Measurements from ENCODE around the gene RHEBL1.

The RHEBL1 gene

GRCh38 chr12:49046129-49046895 is 23.5 kb downstream of the RHEBL1 start:
- ChIA-PET CTCF (interaction anchor here (1.1 to 12.3 kb wide), 6 partner anchors 9 to 52 kb away, joined by 3 to 203 read pairs (median 6); no protein-coding TSS in a partner anchor), POLR2A (interaction anchor here (0.7 kb wide), 1 partner anchor 85 kb away, joined by 7 read pairs; the partner anchor contains the start of gene TUBA1B)
- DNase-seq (ENCODE audit: extremely low spot score): no peak
- TF ChIP-seq CTCF (IDR thresholded peaks at IDR 0.05; ENCODE audit: control extremely low read depth, extremely low read depth, low read depth, missing control alignments): no peak

- no peak for DNase-seq (ENCODE audit: extremely low spot score)
- ChIA-PET CTCF (interaction anchor here (1.1 to 12.3 kb wide), 12 partner anchors 10 to 87 kb away, joined by 3 to 203 read pairs (median 6); partner anchors contain the start of gene ARF3), POLR2A (interaction anchor here (1.4 kb wide), 1 partner anchor 13 kb away, joined by 3 read pairs; no protein-coding TSS in a partner anchor)
- no peak for TF ChIP-seq CTCF (IDR thresholded peaks at IDR 0.05; ENCODE audit: control extremely low read depth, extremely low read depth, low read depth, missing control alignments)
Observed at GRCh38 chr12:49044660-49045059, 25.1 kb downstream of the RHEBL1 start.

GRCh38 chr12:49043856-49044258 is 25.9 kb downstream of the RHEBL1 start:
- CTCF ChIA-PET: interaction anchor here (0.8 to 12.3 kb wide), 19 partner anchors 8 to 87 kb away, joined by 3 to 203 read pairs (median 5); partner anchors contain the start of genes ARF3, KMT2D and WNT1
- peak; percentile 81 for TF ChIP-seq CTCF (IDR thresholded peaks at IDR 0.05; ENCODE audit: control extremely low read depth, extremely low read depth, low read depth, missing control alignments)
- peak; percentile 85 for DNase-seq (ENCODE audit: extremely low spot score)
- POLR2A ChIA-PET: interaction anchor here (0.9 to 1.4 kb wide), 2 partner anchors 14 to 87 kb away, joined by 3 read pairs; partner anchors contain the start of gene TUBA1B

GRCh38 chr12:49043241-49043640 is 26.5 kb downstream of the RHEBL1 start:
- ChIA-PET POLR2A (interaction anchor here (0.9 to 1.4 kb wide), 2 partner anchors 15 to 88 kb away, joined by 3 read pairs; partner anchors contain the start of gene TUBA1B), CTCF (interaction anchor here (0.8 to 12.3 kb wide), 19 partner anchors 9 to 178 kb away, joined by 3 to 203 read pairs (median 5); partner anchors contain the start of genes ARF3, KMT2D, RND1 and WNT1)
- no peak for DNase-seq (ENCODE audit: extremely low spot score)
- TF ChIP-seq CTCF (IDR thresholded peaks at IDR 0.05; ENCODE audit: control extremely low read depth, extremely low read depth, low read depth, missing control alignments): no peak

GRCh38 chr12:49041881-49042484 is 27.8 kb downstream of the RHEBL1 start:
- TF ChIP-seq CTCF (IDR thresholded peaks at IDR 0.05; ENCODE audit: control extremely low read depth, extremely low read depth, low read depth, missing control alignments): no peak
- ChIA-PET POLR2A (interaction anchor here (0.5 to 0.6 kb wide), 2 partner anchors 67 to 181 kb away, joined by 3 to 4 read pairs; no protein-coding TSS in a partner anchor), CTCF (interaction anchor here (1.3 to 12.3 kb wide), 4 partner anchors 9 to 177 kb away, joined by 3 to 203 read pairs (median 10); partner anchors contain the start of gene RND1)
- DNase-seq (ENCODE audit: extremely low spot score): no peak

All from GM10248 (cell line).